Left colon (tissue), 2 donors: ENCODE measurements around the gene ZFP90. TPM values are rescaled to one million over a fixed set of nuclear protein-coding genes. Genes with fewer than 3 reads are reported as not detected.
"Not testable (repeated sequence)": the region's sequence is repeated elsewhere in the genome, so short reads cannot be mapped to it uniquely, and the experiment has no call there.

Experiments
- ATAC-seq: fragments of 200-7000 bp; cut with Tn5 transposase; one replicate; pipeline ENCODE4 v1.9.1; 2020; ENCODE audit warnings: mild to moderate bottlenecking, moderate library complexity
- DNase-seq, 2 donors: peaks; one replicate each; pipeline ENCODE4 v3.0.0-alpha.2; 2020
- intact Hi-C, 2 donors: fragments of 100-400 bp; cut with DNase I in 1 of 2; cut with micrococcal nuclease in 1 of 2; formaldehyde crosslinking; loops; one replicate each; pipeline versions ENCODE4 v1.11.2 to v1.14.0; 2022; cut with DNase I, micrococcal nuclease
- total RNA-seq, 2 donors: library from RNA; stranded (reverse); fragmentation: NEBNext Ultra II Directional; extraction: Animal tissue kit (Norgen Biotek cat#: 25700); gene quantifications; one replicate each; pipeline ENCODE4 v1.2.1, GENCODE V29; 2021
- donor health status: DM: no; HTN: no; CAD: no.
- donor health status: DM: yes; HTN: yes; CAD: no.

Gene ZFP90
- total RNA-seq, 2 donors from 2014 or later: 8.4 to 9.0 TPM

DNA sequence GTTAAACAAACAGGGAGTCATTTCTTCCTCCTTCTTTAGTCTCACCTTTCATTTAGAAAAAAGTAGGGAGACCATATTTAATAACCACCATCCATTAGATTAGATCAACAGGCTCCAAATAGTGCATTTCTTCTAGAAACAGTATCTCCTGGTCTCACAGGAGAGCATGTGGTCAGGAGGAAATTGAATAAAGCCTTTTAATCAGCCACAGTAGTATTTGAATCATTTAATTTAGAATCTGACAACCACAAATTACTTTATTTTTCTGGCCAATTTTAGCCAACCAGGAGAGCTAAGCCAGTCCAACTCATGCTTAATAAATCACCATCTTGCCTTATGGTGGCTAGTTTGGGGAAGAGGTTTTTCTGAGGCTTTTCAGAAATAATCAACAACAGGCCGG lies 26.3 kb upstream of the ZFP90 start:
- DNase-seq (no peak), ATAC-seq (no peak)
- intact Hi-C loops: no loop called here

DNA sequence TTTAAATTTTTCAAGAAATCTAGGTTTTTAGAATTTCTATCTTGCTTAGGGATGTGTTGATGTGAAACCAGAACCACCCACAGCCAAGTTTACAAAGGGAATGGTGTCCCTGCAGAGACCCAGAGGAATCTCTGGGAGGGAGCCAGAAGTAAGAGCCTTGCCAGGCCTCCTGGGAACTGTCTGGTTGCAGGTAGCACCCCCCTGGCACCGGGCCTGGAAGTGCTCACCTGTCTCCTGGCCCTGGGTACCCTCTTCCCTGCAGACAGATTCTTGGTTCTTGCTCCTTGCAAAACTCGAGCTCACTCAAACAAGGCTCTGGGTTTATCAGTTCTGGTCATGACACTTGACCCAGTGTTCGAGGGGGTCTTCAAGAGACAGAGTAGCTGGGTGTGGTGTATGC lies 24.6 kb upstream of the ZFP90 start:
- intact Hi-C loops: no loop called here
- no peak for ATAC-seq
- no peak for DNase-seq

DNA sequence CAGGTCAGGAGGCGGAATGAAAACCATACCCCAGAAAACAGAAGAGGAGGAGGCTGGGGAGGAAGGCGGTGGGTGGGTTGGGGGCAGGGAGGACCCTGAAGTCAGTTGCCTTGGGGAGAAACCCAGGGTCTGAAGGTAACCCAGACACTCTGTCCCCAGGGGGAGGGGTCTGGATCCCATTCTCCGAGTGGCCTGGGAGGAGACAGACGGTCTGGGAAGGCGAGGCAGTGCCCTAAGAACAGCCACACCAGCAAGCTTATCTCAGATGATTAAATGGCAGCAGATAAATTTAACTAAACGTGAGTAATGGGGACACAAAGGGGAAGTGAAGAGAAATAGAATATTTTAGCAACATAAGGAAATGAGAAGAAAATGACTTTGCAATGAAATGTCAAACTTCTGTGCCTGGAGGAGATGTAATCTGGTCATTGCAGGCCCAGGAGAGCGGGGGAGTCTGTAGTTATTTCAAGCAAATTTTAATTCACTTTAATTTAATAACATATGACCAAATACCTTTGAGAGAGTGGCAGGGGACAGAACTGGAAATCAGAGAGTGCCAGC lies 21.4 kb upstream of the ZFP90 start:
- ATAC-seq (no peak), DNase-seq (no peak)
- intact Hi-C loops: no loop called here

DNA sequence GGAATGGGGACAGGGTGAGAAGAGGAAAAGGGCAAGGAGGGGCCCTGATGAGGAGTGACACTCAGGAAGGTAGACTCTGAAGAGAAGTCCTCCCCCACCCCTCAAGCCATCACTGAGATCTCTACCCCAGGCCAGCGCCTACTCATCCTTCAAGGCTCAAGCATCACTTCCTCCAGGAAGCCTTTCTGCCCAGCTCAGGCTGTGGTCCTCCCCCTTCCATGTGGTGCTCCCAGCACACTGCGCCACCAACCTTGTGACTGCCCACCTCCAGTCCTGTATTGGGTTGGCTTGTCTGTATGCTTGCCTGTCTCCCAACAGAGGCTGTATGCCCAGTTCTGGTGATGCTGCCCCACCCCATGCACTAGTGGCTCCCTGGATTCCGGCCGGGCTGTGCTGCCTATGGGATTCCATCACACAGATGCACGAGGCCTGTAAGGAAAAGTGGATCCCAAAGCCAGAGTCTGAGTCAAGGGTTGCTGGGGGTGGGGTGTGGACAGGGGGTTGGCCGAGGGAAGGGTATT lies 19.8 kb upstream of the ZFP90 start:
- ATAC-seq: no peak
- DNase-seq: no peak
- intact Hi-C loops: no loop called here

DNA sequence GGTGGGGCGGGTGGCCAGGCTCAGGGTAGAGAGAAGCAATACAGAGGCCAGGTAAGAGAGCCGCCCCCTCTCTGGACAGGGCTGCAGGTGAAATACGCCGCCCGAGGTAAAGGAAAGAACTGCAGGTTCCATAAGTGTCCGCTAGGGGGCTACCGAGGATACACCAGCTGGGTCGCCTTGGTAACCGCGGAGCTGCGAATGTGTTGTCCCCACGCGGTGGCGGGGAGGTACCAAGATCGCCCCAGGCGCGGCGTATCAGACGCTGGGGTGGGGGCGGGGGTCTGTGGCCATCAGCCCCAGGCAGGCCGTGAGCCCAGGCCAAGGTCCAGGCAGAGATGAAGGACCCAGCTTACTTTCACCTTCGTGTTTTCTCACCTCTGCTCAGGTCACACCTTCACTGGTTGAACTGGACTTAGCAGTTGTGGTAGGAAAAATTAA lies 18.4 kb upstream of the ZFP90 start:
- DNase-seq (peak; percentile 82 to 94), ATAC-seq (peak; percentile 95)
- intact Hi-C loops: loop anchor here in 1 of 2 donors (10.0 kb wide), 2 partner anchors 274 to 604 kb away; no protein-coding TSS in a partner anchor

DNA sequence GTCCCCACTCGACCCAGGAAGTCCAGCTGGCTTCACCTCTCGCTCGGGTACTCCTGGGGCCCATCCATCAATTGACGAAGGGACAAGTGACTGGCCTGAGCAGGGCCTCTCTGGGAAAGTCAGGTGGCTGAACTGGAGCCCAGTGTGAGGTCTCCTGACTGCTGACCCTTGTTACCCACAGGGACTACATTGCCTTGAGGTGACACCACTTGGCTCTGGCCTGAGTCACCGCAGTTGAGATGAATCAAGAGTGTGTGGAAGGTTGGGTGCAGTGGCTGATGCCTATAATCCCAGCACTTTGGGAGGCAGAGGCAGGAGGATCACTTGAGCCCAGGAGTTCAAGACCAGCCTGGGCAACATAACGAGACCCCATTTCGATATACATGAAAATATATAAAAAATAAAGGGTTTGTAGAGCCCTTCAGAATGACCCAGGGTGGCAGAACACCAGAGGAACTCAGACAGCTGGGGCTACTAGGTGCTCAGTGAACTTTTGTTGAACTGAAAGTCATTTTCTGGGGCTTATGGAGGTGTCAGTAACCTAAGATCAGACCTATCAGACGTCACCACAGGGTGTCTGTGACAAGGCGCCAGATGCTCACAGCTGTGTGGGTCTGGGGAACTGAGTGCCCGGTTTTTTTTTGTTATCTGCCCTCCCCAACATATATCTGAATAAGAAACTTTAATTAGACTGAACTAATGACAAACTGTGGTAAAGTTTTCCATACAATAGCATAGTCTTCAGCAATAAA lies 14.8 kb upstream of the ZFP90 start:
- intact Hi-C loops: loop anchor here in 1 of 2 donors (10.0 kb wide), 2 partner anchors 271 to 601 kb away; no protein-coding TSS in a partner anchor
- ATAC-seq: no peak

DNA sequence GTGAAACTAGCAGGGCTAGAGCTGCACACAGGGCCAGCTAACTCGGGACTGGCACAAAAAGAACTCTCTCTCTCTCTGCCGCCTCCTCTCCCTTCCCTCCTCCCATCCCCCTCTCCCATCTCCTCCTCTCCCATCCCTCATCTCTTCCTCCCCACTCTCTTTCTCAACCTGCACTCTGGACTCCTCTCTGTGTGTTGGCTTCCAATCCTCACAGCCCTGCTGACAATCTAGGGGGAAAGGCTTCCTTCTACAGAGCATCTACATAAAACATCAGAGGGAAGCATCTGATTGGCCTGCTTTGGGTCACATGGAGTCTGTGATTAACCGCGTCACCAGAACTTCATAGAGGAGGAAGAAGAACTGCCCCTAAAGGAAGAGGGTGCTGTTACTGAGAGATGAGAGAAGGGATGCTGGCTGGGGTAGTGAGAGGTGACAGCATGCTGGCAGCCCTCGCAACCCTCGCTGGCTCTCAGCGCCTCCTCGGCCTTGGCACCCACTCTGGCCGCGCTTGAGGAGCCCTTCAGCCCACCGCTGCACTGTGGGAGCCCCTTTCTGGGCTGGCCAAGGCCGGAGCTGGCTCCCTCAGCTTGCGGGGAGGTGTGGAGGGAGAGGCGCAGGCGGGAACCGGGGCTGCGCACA lies 12.8 kb upstream of the ZFP90 start:
- intact Hi-C loops: loop anchor here in 1 of 2 donors (10.0 kb wide), 2 partner anchors 269 to 599 kb away; no protein-coding TSS in a partner anchor
- DNase-seq (no peak), ATAC-seq (no peak)

More for the DNA sequence above, 14.8 kb upstream of the ZFP90 start:
- peak in 1 of 2 donors; percentile 1 for DNase-seq

DNA sequence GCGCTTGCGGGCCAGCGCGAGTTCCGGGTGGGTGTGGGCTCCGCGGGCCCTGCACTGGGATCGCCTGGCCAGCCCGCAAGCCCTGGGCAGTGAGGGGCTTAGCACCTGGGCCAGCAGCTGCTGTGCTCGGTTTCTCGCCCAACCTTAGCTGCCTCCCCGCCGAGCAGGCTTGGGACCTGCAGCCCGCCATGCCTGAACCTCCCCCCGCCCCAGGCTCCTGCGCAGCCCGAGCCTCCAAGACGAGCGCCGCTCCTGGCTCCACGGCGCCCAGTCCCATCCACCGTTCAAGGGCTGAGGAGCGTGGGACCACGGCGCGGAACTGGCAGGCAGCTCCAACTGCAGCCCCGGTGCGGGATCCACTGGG lies 12.3 kb upstream of the ZFP90 start:
- ATAC-seq (no peak), DNase-seq (no peak)
- intact Hi-C loops: loop anchor here in 1 of 2 donors (10.0 kb wide), 2 partner anchors 268 to 598 kb away; no protein-coding TSS in a partner anchor

DNA sequence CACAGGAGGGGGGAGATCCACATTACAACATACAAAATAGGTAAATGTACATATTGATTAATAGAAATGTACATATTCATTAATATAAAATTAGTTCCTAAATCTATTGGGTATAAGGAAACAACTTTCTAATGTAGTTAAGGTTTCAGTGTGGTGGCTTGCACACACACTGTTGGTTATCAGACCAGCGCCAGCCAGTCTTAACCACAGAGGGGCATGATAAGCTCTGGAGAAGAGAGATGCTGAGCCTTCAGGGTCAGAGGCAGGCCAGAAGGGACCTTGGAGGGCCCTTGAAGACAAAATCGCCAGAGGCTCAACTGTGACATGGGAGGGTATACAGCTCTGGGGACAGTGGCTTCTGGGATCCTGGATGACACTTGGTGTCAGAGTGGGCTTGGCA lies 10.9 kb upstream of the ZFP90 start:
- no peak for ATAC-seq
- intact Hi-C loops: loop anchor here in 1 of 2 donors (10.0 kb wide), 2 partner anchors 267 to 597 kb away; no protein-coding TSS in a partner anchor
- no peak for DNase-seq

DNA sequence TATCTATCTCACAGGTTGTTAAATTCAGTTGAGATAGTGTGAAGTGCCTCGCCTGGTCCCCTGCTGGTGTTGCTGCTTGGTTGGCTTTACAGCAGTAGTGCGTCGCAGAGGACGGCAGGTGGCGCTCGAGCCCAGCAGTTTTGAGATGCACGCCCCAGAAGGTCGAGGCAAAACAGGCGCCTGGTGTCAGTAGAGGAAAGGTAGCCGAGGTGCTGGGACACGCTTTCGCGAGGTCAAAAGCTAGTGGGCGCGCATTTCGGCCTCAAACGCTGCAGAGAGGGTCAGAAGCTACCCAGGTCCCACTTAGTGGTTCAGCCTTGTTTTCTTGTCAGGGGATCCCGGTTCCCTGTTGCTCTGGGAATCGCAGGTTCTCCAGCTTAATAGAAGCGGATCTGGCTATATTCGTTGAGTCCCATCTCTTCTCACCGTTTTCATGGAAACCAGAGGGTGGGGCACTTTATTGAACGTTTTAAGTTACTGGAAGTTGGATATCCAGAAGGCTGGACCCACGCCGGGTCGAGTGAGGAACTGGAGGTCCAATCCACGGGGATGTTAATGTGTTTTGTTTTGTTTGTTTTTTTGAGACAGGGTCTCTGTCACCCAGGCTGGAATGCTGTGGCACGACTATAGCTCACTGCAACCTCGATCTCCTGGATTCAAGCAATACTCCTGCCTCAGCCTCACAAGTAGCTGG lies 10.3 kb upstream of the ZFP90 start:
- intact Hi-C loops: loop anchor here in 1 of 2 donors (10.0 kb wide), 2 partner anchors 266 to 596 kb away; no protein-coding TSS in a partner anchor
- peak; percentile 81 to 87 for DNase-seq
- peak; percentile 84 for ATAC-seq

DNA sequence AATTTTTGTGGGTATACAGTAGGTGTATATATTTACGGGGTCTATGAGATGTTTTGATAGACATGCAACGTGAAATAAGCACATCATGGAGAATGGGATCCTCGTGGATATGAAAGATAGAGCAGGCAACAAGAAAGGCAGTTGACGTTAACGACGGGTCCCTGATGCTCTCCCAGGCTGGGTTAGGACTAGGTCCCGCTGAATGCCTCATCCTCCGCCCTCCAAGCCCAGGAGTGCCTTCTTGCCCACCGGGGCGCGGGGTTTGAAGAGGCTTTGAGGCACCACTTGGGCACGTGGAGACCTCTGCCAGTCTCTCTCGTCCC lies 9.5 kb upstream of the ZFP90 start:
- intact Hi-C loops: loop anchor here in 1 of 2 donors (10.0 kb wide), 2 partner anchors 265 to 595 kb away; no protein-coding TSS in a partner anchor
- ATAC-seq: peak; percentile 18
- no peak for DNase-seq

DNA sequence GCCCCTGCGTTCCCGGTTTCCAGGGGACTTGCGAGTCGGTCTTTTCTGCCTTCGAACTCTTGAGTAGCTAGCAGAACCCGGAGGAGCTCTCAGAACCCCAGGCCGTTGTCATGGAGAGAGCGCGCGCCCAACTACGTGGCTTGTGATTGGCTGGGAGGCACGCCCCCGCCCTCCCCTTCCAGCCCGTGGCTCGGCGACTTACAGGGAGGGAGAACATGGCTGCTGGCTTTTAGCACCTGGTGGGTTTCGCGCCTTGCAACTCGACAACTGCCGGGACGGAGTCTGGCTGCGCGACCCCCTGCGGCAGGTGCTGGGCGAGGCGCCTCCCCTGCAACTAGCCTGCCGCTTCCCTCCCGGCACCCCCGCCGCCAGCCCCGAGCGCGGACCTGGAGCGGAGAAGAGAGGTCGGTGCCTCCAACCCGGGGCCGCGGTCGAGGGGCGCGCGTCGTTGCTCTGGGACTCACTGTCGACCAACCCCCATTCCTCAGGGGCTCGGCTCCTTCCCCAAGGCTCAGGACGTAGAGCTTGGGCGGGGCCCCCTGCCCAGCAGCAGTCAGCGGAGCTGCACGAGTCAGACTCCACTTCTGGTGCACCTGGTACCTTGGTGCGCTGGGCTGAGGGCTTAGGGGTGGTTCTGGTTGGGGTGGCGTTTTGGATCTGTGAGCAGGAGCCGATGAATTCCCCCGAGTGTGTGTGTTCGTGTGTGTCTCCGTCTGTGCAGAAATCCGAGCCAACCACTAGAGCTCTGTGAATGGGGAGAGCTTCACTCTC lies 9.0 kb upstream of the ZFP90 start:
- intact Hi-C loops: loop anchor here (10.0 kb wide), 2 partner anchors 265 to 595 kb away; no protein-coding TSS in a partner anchor
- DNase-seq (peak; percentile 89 to 93), ATAC-seq (peak; percentile 96)

DNA sequence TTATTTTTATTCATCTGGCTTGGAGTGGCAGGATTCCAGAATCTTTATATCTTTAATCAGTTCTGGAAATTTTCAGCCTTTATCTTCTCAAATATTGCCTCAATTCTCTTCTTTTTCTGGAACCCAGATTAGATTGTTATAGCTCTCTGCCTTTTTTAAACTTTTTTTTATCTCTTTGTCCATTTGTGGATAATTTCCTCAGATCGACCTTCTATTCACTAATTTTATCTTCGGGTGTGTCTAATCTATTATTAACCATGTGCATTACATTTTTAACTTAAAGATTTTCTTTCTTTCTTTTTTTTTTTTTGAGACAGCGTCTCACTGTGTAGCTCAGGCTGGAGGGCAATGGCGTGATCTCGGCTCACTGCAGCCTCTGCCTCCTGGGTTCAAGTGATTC lies 5.2 kb upstream of the ZFP90 start:
- no peak for DNase-seq
- no peak for ATAC-seq
- intact Hi-C loops: loop anchor here in 1 of 2 donors (10.0 kb wide), 1 partner anchor 261 kb away; no protein-coding TSS in a partner anchor

DNA sequence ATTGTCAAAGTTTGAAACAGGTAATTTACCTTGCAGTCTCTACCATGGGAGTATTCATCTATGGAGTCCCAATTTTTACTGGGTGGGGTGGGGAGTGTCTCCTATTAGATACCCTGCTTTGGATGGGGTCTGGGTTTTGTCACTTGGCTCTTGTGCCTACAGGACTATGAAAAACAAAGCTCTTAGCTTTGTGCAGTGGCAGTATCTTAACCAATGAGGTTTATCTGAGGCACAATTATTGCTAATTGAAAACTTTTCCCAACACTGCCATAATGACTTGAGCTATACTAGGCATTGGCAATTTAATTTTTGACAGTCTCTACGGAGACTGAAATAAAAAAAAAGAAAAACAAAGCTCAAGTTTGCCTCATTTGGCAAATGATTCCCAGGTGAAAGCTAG lies 3.8 kb upstream of the ZFP90 start:
- ATAC-seq (no peak), DNase-seq (no peak)
- intact Hi-C loops: loop anchor here in 1 of 2 donors (10.0 kb wide), 1 partner anchor 259 kb away; no protein-coding TSS in a partner anchor

DNA sequence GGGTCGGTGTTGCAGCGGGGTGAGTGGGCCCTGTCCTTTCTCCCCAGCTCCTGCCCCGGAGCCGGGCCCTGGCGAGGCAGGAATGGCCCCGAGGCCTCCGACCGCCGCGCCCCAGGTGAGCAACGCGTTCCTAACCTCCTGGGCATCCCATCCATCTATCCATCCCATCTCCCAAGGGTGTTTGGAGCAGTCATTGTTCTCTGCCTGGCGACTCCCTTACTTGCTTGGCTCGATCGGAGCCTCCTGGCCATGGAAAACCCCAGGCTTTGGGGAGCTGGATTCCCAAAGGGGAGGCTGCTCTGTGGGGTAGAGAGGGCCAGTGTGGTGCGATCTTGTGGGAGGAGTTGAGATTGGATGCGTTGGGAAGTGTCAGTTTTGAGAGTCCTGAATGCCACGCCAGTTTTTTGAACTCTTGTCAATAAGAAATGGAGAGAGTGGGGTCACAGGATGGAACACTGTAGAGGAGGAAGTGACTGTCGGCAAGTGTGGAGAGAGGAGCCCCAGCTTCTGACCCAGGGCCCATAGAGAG lies 684 bp downstream of the ZFP90 start:
- DNase-seq: peak in 1 of 2 donors; percentile 22
- intact Hi-C loops: loop anchor here in 1 of 2 donors (10.0 kb wide), 1 partner anchor 255 kb away; no protein-coding TSS in a partner anchor
- peak; percentile 46 for ATAC-seq

DNA sequence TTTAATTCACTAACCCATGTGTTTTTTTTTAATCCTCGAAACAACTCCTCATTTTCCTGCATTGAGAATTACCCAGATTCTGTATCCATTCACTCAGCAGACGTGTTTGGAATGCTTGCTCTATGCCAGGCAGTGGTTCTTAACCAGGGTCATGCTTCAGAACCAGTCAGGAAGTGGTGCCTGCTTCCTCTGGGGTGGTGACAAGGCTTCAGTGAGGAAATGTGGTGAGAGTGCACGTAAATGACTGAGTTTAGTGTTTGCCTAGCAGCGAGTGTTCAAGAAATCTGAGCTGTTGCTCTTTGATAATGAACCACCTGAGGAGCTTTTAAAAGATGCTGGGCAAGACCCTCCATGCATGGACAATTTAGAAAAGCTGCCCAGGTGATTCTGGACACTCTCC lies 9.9 kb downstream of the ZFP90 start:
- DNase-seq (no peak), ATAC-seq (no peak)
- intact Hi-C loops: no loop called here

DNA sequence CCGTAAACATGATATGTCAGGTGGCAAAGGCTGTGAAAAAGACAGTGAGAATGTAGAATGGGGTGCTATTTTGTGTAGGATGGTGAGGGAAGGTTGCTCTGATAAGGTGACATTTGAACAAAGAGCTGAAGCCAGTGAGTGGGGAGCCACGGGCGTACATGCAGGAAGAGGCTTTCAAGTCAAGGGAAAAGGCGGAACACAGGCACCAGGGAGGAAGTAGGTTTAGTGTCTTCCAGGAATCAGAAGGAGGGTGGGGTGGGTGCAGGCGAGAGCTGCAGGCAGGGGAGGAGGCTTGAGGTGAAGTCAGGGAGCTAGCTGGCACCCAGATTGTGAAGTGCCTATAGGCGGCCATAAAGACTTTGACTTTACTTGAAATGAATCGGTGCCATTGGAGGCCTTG lies 14.1 kb downstream of the ZFP90 start:
- intact Hi-C loops: no loop called here
- DNase-seq: no peak
- no peak for ATAC-seq

DNA sequence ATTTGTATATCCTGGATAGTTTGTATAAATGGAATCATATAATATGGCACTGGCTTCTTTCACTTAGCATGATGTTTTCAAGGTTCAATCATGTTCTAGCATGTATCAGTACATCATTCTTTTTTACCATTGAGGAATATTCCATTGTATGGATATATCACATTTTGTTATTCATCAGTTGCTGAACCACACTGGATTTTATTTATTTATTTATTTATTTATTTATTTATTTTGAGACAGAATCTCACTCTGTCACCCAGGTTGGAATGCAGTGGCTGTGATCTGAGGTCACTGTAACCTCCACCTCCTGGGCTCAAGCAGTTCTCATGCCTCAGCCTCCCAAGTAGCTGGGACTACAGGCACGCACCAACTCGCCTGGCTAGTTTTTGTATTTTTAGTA lies 21.2 kb downstream of the ZFP90 start:
- DNase-seq, ATAC-seq, intact Hi-C loops: not testable (repeated sequence)
